ENCODE measurements around the gene SEPTIN3. TPM values are rescaled to one million over a fixed set of nuclear protein-coding genes. Genes with fewer than 3 reads are reported as not detected.

The SEPTIN3 gene
- total and polyA plus RNA-seq, 10 of the 15 experiments (the other 5 are each of a cell fraction or from before 2014, with no cell fraction given): 0.05 to 3.1 (median 0.87) TPM

GRCh38 chr22:41922940-41923594 is 46.2 kb upstream of the SEPTIN3 start:
- ChIA-PET SMC1A (ENCODE audit: uncharacterized antibody, unreplicated experiment) (interaction anchor here (1.1 to 15.4 kb wide), 8 partner anchors 17 to 224 kb away, joined by 3 to 321 read pairs (median 5); partner anchors contain the start of genes CENPM, MEI1, SMIM45 and SREBF2), CTCF (interaction anchor here (0.9 to 11.0 kb wide), 9 partner anchors 10 to 226 kb away, joined by 3 to 234 read pairs (median 5); no protein-coding TSS in a partner anchor), POLR2A (interaction anchor here (0.5 to 15.3 kb wide), 13 partner anchors 9 to 94 kb away, joined by 3 to 599 read pairs (median 6); partner anchors contain the start of genes CENPM, SHISA8 and SREBF2), RAD21 (ENCODE audit: unreplicated experiment) (interaction anchor here (0.8 to 11.6 kb wide), 10 partner anchors 13 to 176 kb away, joined by 3 to 408 read pairs (median 5); partner anchors contain the start of genes CCDC134, CENPM, SMIM45 and SREBF2)
- no peak for ATAC-seq
- Histone ChIP-seq H3K9ac (ENCODE audit: control insufficient read depth, insufficient read depth, low read length) (peak overlapping the region; percentile 93), H3K4me2 (ENCODE audit: control insufficient read depth, insufficient read depth) (peak overlapping the region; percentile 79), H3K27ac (ENCODE audit: control insufficient read depth, insufficient read depth) (peak overlapping the region; percentile 71), H4K20me1 (ENCODE audit: control insufficient read depth, insufficient read depth) (no peaks in the 10 kb centered on the region), H2AFZ (ENCODE audit: control insufficient read depth, low read depth, low read length) (no peak overlapping the region), H3K27me3 (replicated peaks in 1 of 2; ENCODE audit: control insufficient read depth in 2 of 2, insufficient read depth in 2 of 2, low read length in 1 of 2) (no peaks in the 10 kb centered on the region), H3K79me2 (ENCODE audit: control insufficient read depth, insufficient read depth, low read length) (peaks cover 44% of the 10 kb centered on the region), H3K4me1 (ENCODE audit: control insufficient read depth, insufficient read depth, low read length) (peaks cover 64% of the 10 kb centered on the region), H3K9me3 (replicated peaks; ENCODE audit: control insufficient read depth, insufficient read depth, low read length) (no peaks in the 10 kb centered on the region), H3K36me3 (ENCODE audit: control insufficient read depth in 2 of 2, insufficient read depth in 2 of 2, low read length in 1 of 2) (0 out of 4 replicates have a peak, but pooled peaks cover 0 to 9% of the 10 kb centered on the region in 2 experiments), H3K4me3 (peak overlapping the region; percentile 58; the same call in 1 of the 2 replicates)
- in situ Hi-C loops (cut with MboI): no loop called here
- 59% methylated on average over 4 of the region's 4 CpGs for WGBS (ENCODE audit: insufficient coverage, insufficient replicate concordance, low lambda C conversion rate, missing lambda C conversion rate)
- FAIRE-seq: no peak
- no TSS peak for BruUV-seq (replicated peaks)
- intact Hi-C loops (cut with micrococcal nuclease; ENCODE audit: unreplicated experiment): loop anchor here (5.0 kb wide), 1 partner anchor 91 kb away; the partner anchor contains the start of gene SREBF2
- DNase-seq (ENCODE audit: low read depth, low spot score): no peak
- peak; percentile 55; the same call in 1 of the 2 replicates for TF ChIP-seq POLR2A (IDR thresholded peaks at IDR 0.05; ENCODE audit: low read depth, low read length)
- TF ChIP-seq POLR2AphosphoS2 (IDR thresholded peaks at IDR 0.05; ENCODE audit: low read depth, low read length): 0 out of 2 replicates have a peak, but pooled peaks have one; percentile 14
- TF ChIP-seq PKNOX1 (IDR thresholded peaks at IDR 0.05): no peak
- no peak for TF ChIP-seq KAT2A (conservative IDR thresholded peaks at IDR 0.05; ENCODE audit: control insufficient read depth, low read depth, low read length)
- peak; percentile 30; the same call in 1 of the 2 replicates for TF ChIP-seq IKZF1 (conservative IDR thresholded peaks at IDR 0.05)
- TF ChIP-seq ZNF274 (IDR thresholded peaks at IDR 0.05; ENCODE audit: insufficient read depth, insufficient read length): no peak
- no peak for TF ChIP-seq CBX5 (IDR thresholded peaks at IDR 0.05; ENCODE audit: low read depth)
- TF ChIP-seq HDAC6 (IDR thresholded peaks at IDR 0.05; ENCODE audit: unreplicated experiment): no peak
- no peak for TF ChIP-seq NFXL1 (IDR thresholded peaks at IDR 0.05; ENCODE audit: borderline replicate concordance)
- TF ChIP-seq, protein P1, sequence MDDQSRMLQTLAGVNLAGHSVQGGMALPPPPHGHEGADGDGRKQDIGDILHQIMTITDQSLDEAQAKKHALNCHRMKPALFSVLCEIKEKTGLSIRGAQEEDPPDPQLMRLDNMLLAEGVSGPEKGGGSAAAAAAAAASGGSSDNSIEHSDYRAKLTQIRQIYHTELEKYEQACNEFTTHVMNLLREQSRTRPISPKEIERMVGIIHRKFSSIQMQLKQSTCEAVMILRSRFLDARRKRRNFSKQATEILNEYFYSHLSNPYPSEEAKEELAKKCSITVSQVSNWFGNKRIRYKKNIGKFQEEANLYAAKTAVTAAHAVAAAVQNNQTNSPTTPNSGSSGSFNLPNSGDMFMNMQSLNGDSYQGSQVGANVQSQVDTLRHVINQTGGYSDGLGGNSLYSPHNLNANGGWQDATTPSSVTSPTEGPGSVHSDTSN (IDR thresholded peaks at IDR 0.05; ENCODE audit: insufficient replicate concordance, low read depth, low read length): no peak
- TF ChIP-seq CBFB (IDR thresholded peaks at IDR 0.05; ENCODE audit: low read depth): no peak
- no peak for TF ChIP-seq FOXM1 (IDR thresholded peaks at IDR 0.05; ENCODE audit: low read depth, low read length)
- TF ChIP-seq, protein P2, sequence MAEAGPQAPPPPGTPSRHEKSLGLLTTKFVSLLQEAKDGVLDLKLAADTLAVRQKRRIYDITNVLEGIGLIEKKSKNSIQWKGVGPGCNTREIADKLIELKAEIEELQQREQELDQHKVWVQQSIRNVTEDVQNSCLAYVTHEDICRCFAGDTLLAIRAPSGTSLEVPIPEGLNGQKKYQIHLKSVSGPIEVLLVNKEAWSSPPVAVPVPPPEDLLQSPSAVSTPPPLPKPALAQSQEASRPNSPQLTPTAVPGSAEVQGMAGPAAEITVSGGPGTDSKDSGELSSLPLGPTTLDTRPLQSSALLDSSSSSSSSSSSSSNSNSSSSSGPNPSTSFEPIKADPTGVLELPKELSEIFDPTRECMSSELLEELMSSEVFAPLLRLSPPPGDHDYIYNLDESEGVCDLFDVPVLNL (IDR thresholded peaks at IDR 0.05; ENCODE audit: low read depth, low read length): no peak
- no peak for TF ChIP-seq YBX1 (IDR thresholded peaks at IDR 0.05)
- no peak for TF ChIP-seq E2F8 (IDR thresholded peaks at IDR 0.05; ENCODE audit: low read depth, partially characterized antibody)
- TF ChIP-seq SMARCA5 (IDR thresholded peaks at IDR 0.05): no peak; the same call in 1 of the 2 replicates

Data from GM12878 (cell line).